HG03175 (cell line): ENCODE results near the gene RAMACL.

ENCODE experiments used
- ATAC-seq: cut with Tn5 transposase; IDR thresholded peaks from one replicate; pipeline ENCODE4 v1.9.1; 2021; ENCODE audit warnings: mild to moderate bottlenecking, moderate library complexity; ENCODE audit not compliant: unreplicated experiment

Gene RAMACL

GRCh38 chr6:166618866-166619761, 32.6 kb upstream of the RAMACL start:
- no peak for ATAC-seq

DNA sequence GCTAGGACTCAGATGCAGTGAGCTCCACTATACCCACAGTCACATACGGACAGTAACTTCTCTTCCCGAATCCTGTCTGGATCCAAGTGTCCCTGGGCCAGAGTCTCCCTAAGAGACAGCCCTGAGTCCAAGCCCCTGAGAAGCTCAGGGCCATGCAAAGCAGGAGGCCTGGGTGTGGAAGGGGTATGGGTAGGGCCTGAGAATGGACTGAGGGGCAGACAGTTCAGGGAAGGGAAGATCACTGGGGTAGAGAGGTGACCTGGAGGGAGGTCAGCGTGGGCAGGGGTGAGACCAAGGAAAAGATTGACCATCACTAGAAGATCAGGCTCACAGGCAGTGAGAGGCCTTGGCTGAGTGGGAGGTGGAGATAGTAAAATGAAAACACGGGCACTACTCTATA, 31.8 kb upstream of the RAMACL start:
- ATAC-seq, result no peak

DNA sequence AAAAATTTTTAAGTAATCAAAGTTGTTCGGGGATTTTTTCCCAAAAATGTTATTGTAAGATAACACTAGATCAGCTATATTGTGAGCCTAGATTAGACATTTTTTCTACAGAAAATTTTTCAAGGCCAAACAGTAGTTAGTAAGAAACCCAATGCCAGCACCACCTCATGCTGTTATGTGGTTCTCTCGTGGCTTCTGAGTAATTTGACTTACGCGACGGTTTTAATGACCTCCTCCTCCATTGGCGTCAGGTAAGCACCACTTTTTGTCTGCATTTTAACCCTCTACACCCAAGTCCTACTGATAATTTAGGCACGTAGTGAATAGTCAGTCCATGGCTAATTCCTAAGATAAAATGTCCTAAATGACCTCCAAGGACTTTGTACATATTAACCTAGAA, 30.9 kb upstream of the RAMACL start:
- ATAC-seq, result no peak

GRCh38 chr6:166616261-166617238, 30.1 kb upstream of the RAMACL start:
- no peak for ATAC-seq

GRCh38 chr6:166615059-166615770, 28.7 kb upstream of the RAMACL start:
- ATAC-seq, result no peak

DNA sequence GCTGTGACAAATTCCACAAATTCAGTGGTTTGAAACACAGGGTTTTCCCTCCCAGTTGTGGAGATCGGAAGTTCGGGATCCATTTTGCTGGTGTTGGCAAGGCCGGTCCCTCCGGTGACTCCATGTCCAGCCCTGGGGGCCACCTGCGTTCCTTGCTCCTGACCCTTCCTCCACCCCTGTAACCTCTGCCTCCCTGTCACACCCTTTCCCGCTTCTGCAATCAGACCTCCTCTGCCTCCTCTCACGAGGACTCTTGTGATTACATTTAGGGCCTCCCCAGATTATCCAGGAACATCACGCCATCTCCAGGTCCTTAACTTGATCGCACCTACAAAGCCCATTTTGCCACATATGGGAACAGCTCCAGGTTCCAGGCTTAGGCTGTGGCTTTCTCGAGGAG, 28.1 kb upstream of the RAMACL start:
- ATAC-seq, result no peak

- ATAC-seq, result no peak
Observed at GRCh38 chr6:166614171-166614583, 27.7 kb upstream of the RAMACL start.

- no peak for ATAC-seq
Observed at GRCh38 chr6:166613027-166613426, 26.5 kb upstream of the RAMACL start.

- no peak for ATAC-seq
Observed at GRCh38 chr6:166612471-166612881, 26.0 kb upstream of the RAMACL start.

GRCh38 chr6:166611631-166612030, 25.2 kb upstream of the RAMACL start:
- no peak for ATAC-seq

DNA sequence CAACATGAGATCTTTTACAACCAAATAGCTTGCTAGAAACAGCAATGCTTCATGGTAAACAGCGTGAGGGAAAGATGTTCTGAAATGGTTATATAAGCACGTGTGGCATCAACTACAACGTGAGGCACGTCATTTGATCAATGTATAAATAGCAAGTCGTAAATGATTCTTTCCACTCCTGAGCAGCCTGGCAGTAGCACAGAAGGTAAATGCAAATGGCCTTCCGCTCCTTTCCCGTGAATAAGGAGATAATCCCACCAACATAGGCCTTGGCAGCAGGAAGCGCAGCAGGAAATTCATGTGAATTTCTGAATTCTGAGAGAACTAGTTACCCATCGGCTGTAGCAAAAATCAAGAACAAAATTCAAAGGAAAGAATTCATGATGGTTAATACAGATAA, 23.6 kb upstream of the RAMACL start:
- ATAC-seq, result no peak

DNA sequence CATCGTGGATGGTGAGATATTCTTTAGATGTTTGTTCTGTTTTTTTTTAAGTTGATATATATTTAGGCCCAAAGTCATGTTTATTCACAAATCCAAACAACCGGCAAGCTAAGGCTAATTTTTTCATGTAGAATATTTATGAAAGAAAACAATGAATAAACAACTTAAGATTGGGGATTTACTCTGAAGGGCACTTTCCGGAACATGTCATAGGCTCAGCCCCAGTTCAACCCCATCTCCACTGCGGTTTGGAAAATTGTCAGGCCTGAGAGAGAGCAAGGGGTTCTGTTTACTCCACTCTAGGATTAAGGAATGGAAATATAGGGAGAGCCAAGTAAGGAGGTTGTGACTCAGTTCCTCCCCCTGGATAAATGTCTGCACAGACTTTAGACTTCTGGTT, 22.3 kb upstream of the RAMACL start:
- no peak for ATAC-seq

- no peak for ATAC-seq
Observed at GRCh38 chr6:166605752-166606151, 19.3 kb upstream of the RAMACL start.

DNA sequence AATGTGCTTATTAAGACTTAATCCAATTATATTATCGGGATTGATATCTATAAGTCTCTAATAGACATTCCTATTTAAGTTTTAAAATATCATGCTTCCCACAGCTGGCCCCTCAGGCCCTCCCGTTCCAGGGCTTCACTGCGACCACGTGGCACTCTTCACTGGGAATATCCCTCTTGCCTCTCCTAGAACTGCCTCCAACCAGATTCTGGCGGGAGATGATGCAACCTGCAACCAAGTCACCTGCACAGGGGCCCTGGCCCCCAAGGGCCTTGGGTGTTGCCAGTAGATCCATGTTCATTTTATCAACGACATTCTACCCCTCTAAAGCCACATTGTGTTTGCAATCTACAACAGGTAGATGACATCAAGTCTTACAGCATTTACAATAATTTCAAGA, 18.4 kb upstream of the RAMACL start:
- ATAC-seq, result no peak

GRCh38 chr6:166604328-166604727, 17.9 kb upstream of the RAMACL start:
- no peak for ATAC-seq

- no peak for ATAC-seq
Observed at GRCh38 chr6:166603043-166603690, 16.7 kb upstream of the RAMACL start.

DNA sequence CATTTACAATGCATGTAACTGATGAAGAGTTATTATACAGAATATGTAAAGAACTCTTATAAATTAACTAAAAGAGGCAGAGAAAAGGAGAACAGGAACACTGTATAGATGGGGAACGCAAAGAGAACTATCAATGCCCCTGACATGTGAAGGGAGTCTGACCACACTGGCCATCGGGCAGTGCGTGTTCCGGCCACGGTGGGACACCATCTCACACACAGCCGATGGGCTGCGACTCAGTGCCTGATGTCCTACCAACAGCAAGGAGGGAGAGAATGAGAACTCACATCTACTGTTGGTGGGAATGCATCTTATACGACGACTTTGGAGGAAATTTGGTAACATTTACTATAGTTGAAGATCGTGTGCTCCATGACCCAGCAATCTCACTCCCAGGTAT, 15.5 kb upstream of the RAMACL start:
- ATAC-seq, result no peak

- no peak for ATAC-seq
Observed at GRCh38 chr6:166600931-166601330, 14.5 kb upstream of the RAMACL start.

GRCh38 chr6:166599205-166599604, 12.7 kb upstream of the RAMACL start:
- ATAC-seq, result no peak

DNA sequence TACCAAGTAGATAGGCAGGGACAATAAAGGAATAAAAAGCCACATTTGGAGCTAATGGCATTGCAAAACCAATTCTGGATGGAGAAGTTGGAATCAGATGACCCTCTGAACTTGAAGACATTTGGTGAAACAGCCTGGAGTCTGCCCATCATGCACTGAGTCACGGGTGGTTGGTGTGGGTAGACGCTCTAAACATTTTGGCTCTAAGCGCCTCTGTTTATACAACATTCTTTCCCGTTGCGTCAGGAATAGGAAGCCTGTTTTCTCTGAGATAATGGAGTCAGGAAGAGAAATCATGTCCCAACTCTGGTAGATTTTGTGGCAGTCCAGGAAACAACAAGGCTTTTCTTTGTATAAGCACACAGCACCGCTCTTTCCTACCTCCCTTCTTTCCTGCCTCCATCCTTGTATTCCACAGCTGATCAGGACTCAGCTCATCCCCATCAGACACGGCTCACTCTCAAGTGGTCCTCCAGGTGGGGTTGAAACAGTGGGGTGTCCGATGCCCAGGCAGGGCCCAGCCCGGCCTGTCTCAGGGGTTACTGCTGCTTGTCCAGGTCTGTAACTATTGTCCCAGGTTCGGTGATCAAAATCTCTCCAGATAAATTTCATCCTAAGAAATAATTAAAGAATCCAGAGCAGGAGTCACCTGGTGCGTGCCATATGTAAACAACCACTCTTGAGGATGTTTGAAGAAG, 12.1 kb upstream of the RAMACL start:
- ATAC-seq, result no peak
